NCI-H446 (cell line): Measurements from ENCODE around the gene CTSS.
"Not testable (repeated sequence)": the region's sequence is repeated elsewhere in the genome, so short reads cannot be mapped to it uniquely, and the experiment has no call there.

ENCODE experiments used
- DNase-seq, 2 experiments: peaks; one replicate each; lab custom pipeline; 2025; lab: John Stamatoyannopoulos, UW

CTSS gene

GRCh38 chr1:150775276-150775675, 9.7 kb upstream of the CTSS start:
- DNase-seq = no peak

- DNase-seq = no peak
These were observed 6.7 kb upstream of the CTSS start for GRCh38 chr1:150772326-150772725.

- not testable (repeated sequence) for DNase-seq
These were observed 2.1 kb upstream of the CTSS start for GRCh38 chr1:150767704-150768103.

GRCh38 chr1:150765977-150766301, 361 bp upstream of the CTSS start:
- DNase-seq = not testable (repeated sequence)

- DNase-seq = no peak
These were observed 919 bp downstream of the CTSS start for GRCh38 chr1:150764617-150765101.

GRCh38 chr1:150763018-150763417, 2.6 kb downstream of the CTSS start:
- no peak for DNase-seq

GRCh38 chr1:150762552-150762951, 3.0 kb downstream of the CTSS start:
- no peak for DNase-seq

- no peak for DNase-seq
These were observed 3.8 kb downstream of the CTSS start for GRCh38 chr1:150761801-150762200.

- DNase-seq = no peak
These were observed 5.6 kb downstream of the CTSS start for GRCh38 chr1:150760013-150760412.

GRCh38 chr1:150753416-150753815, 12.2 kb downstream of the CTSS start:
- no peak for DNase-seq

GRCh38 chr1:150751443-150751842, 14.1 kb downstream of the CTSS start:
- DNase-seq = no peak

- no peak for DNase-seq
These were observed 15.8 kb downstream of the CTSS start for GRCh38 chr1:150749720-150750311.

GRCh38 chr1:150748878-150749719, 16.5 kb downstream of the CTSS start:
- no peak for DNase-seq

- DNase-seq = no peak
These were observed 35.4 kb downstream of the CTSS start for GRCh38 chr1:150730130-150730721.

- no peak for DNase-seq
These were observed 41.2 kb downstream of the CTSS start for GRCh38 chr1:150724336-150724735.

- DNase-seq = no peak
These were observed 44.9 kb downstream of the CTSS start, which contains the start of gene HORMAD1 for GRCh38 chr1:150720703-150721102. Gene HORMAD1, minus strand, starts transcription at chr1:150720895. Its CDS starts 1,390 bp downstream, at chr1:150719505.

- no peak for DNase-seq
These were observed 45.5 kb downstream of the CTSS start for GRCh38 chr1:150720098-150720497.

- no peak for DNase-seq
These were observed 47.2 kb downstream of the CTSS start for GRCh38 chr1:150718225-150718891.

- not testable (repeated sequence) for DNase-seq
These were observed 56.5 kb downstream of the CTSS start for GRCh38 chr1:150709031-150709430.

- DNase-seq = no peak
These were observed 57.0 kb downstream of the CTSS start for GRCh38 chr1:150708595-150708994.

- no peak for DNase-seq
These were observed 59.5 kb downstream of the CTSS start for GRCh38 chr1:150706091-150706490.

- no peak for DNase-seq
These were observed 62.2 kb downstream of the CTSS start for GRCh38 chr1:150703427-150703826.
